ENCODE results near the gene CACNA1F. TPM values are rescaled to one million over a fixed set of nuclear protein-coding genes. Genes with fewer than 3 reads are reported as not detected.

Gene CACNA1F
- not detected for polyA plus RNA-seq (2013, experiment 1 of 2; ENCODE audit: insufficient read length)
- not detected for polyA plus RNA-seq (2013, experiment 2 of 2; ENCODE audit: insufficient read length)

DNA sequence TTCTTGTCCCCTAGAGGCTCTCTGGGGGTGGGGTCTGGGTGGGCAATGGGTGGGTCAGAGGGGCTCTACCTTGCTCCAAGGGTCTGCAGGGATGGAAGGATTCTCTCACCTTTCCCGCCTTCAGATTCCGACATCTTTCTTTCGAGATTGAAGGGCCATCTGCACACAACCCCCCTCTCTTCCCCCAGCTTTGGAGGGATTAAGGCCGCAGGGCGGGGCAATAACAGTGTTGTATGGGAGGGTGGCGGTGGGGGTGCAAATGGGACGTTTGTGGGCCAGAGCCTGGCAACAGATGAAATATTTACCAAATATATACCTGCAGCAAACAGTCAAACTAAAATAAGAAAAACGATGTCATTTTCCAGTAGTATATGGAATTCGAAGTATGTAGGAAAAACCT lies at the start of gene CACNA1F:
CACNA1F (minus strand) TSS at position 165 of the 400 bp plus-strand sequence; CDS start at position 134, 31 bp downstream.
- DNase-seq: no peak

DNA sequence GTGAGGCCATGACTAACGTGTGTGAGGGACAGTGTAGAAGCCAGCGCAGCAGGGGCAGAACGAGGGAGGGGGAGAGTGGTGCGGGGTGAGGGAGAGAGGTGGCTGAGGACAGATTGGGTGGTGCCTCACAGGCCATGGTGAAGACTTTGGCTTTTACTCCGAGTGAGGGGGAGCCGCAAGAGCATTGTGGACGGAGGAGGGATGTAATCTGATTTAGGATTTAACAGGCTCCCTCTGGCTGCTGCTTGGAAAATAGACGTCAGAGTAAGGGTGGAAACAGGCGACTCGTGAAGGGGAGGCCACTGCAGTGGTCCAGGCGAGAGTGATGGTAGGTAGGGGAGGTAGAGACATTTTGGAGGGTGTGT lies 49.5 kb upstream of the CACNA1F start:
- peak; percentile 34 for DNase-seq

DNA sequence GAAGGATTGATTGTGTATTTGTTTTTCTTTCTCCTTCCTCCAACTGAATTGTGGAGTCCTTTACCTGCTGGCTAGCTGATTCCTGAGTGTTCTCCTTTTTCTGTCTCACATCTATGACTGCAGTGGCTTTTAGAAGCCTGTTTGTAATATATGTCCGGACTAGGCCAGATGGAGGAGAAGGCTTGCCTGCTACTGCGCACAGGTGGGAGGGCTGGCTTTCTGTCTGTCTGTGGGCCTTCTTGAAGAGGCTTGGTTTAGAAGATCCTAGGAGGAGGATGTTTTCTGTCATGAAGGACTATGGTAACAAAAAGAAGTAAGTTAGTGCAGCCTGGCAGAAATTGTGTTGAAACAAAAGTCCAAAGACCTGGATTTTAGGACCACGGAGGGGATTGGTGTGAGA lies 44.9 kb upstream of the CACNA1F start:
- DNase-seq: no peak

DNA sequence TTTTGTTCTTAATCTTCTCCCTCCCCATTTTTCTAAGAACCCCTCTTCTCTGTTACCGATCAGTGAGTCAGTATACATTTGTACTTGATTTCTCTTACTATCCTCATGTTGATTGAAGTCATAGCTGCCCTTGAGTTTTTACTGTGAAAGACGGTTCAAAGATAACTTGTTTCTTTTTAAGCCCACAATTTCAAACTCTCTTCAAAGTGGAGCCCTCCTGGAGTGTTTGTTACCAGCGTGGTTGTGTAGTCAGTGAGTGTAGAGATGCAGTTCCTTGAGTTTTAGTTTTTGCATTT lies 44.3 kb upstream of the CACNA1F start:
- DNase-seq: no peak

DNA sequence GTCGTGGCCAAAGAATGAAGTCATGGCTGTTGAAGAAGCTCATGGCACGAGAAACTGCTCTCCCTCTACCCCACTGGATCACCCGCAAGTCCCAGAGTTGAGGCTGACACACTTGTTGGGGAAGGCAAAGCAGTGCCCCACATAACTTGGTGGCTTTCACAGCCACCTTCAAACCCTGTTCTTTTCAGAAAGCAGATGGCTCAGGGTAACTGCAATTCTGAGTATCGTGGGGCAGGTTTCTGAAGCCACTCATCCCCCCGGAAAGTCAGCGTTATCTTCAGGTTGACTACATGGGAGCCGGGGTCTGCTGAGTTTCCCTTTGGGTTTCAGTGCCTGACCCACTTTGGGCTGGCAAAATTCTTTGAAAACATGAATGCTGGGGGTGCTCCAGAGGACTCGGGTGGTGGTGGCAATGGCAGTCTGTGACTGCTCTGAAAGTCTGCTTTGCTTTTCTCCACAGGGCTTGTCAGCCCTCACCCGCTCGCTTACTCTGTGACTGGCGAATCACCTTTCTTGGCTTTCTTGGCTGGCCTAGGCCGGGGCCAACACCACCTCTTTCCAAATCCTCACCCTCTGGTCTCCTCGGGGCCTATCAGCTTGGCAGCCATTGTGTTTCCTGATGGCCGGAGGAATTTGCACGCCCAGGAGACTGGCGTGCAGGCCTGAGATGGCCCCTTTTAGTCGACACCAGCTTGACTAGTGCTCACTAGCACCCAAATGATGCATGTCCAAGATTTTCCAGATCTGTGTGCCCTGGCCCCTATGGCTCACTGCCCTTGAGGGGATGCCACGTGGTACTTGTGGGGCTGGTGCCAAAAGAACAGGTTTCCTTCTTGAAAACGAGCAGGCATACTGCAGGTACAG lies 43.8 kb upstream of the CACNA1F start:
- DNase-seq: no peak

DNA sequence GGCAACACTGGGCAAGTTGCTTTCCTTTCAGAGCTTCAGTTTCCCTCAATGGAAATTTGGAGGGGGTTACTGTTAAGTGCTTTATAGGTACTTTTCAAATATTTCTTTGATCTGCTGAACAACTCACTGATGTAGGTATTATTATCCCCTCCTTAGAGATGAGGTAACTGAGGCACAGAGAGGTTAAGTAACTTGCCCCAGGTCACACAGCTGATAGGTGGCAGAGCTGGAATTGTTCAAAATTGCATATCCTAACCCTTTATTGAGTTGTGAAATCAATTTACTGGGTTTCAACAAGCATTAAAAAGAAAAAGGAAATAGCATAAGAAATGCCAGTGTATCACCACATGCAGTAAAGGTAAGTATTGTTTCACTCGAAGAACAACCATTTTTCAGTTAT lies 43.1 kb upstream of the CACNA1F start:
- DNase-seq: no peak

DNA sequence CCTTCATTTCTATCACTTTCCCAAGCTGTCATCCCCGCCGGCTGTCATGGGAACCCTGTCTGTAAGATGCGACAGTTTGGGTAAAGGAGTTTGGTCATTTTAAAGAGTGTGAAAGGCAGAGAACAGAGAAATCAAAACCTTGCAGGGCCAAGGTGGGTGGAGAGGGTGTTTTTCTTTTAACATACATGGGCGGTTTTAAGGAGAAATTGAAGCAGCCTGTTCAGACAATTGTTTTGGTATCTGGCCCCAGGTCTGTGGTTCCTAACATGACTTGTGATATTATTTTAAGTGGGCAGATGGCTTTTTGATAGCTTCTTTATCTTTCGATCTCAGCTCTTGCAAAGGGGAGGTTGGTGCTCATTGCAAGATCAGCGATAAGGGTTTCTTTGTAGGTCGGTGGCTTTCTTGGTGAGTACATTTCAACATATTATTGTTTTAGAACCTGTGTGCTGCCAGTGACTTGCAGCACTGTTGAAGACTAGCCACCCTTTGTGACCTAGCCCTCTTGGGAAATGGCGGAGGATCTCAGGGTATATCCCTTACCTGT lies 40.1 kb upstream of the CACNA1F start:
- no peak for DNase-seq

DNA sequence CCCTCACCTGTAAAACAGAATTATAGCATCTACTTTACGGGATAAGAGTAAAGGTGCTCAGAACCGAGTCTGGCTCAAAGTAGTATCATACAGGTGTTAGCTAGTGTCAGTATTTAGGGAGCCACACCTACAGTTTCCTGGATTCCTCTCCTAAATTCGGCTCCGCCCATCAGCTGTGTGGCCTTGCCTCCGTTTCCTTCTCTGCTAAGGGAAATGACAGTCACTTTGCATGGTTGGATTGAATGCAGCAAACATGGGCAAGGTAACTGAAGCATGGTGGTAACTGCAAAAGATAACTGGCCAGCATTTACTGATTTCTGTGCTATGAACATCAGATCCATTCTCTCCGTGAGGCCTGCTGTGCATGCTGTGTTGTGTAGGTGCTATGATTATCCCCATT lies 39.3 kb upstream of the CACNA1F start:
- DNase-seq: no peak

DNA sequence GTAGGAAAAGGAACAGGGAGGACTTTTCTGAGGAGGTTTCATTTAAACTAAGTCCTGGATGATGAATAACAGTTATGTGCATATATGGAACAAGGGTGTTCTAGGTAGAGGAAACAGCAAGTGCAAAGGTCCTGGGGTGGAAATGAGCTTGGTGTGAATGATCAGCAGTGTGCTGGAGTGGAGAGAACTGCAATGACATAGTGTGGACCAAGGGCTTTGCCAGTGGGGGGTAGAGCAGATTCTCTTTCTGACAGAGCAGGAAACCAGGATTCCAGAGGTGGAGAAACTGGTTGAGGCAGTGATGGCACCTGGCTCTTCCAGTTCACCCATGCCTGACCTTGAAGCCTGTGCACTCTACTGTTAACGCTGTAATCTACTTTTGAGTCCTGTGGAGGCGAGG lies 38.2 kb upstream of the CACNA1F start:
- no peak for DNase-seq

DNA sequence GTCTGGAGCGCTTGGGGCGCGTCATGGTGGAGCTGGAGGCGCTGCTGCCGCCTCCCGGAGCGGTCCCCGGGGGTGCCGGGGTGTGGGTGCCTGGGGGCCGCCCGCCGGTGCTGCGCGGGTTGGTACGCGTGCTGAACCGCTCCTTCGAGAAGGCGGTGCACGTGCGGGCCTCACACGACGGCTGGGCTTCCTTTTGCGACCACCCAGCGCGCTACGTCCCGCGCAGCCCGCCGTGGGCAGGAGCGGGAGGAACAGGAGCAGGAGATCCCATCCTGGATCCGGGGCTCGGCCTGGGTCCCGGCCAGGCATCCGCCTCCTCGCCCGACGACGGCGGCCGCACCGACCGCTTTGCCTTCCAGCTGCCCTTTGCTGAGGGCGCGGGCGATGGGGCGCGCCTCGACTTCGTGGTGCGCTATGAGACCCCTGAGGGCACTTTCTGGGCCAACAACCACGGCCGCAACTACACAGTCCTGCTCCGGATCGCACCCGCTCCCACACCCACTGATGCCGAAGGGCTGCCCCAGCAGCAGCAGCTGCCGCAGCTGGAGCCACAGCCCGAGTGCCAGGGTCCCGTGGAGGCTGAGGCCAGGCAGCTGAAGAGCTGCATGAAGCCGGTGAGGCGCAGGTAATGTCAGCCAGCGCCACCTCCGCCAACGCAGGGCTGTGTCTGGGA lies 37.2 kb upstream of the CACNA1F start:
- DNase-seq: no peak

DNA sequence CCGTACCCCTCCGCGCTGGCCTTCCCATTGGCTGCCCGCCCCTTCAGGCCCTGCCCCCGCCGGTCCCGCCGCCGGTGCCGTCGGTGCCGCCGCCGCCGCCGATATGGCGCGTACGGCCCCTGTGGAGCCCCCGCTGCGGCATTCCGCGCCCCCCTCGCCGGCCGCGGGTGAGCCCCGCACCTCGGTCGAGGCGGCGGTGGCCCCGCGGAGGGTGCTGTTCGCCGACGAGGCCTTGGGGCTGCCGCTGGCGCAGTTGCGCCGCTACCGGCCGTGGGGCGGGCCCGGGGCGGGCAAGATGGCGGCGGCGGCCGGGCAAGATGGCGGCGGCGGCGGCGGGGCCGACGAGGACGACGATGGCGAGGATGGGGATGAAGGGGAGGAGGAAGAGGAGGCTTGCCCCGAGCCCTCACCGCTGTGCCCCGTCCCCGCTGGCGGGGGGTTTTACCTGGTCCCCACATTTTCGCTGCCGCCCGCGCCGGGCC lies 36.7 kb upstream of the CACNA1F start, which contains the start of gene PPP1R3F:
PPP1R3F (plus strand) TSS at position 27 of the 482 bp plus-strand sequence; CDS start at position 104, 77 bp downstream.
- no peak for DNase-seq

DNA sequence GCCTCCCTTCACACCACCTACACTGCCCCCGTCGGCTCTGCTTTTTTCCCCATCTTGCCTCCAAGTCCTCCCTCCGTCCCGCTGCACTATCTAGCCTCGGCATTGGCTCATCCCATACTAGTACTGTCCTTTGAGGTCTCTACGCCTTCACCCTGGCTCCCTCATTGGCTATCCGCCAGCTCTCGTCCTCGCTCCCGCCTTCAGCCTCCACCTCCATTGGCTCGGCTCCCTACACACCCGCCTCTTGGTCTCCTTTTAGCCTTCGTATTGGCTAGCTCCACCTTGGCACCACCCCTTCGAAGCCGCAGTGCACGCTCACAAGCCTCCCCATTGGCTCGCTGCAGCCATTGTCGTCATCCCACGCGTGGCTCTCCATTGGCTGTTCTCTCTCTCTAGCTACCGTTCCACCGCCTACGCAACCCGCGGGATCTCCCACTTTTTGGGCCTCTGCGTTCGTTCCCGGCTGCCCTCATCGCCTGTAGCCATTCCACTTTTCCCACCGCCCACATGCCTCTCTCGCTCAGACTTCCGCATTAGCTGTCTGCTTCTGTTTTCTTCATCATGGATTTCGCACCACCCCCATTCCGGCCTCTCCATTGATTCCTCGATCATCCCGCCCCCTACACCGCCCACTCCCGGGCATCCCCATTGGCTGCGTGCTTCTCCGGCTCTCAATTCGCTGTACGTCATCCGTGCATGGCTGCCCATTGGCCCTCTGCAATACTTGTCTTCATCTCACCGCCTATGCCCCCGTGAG lies 36.0 kb upstream of the CACNA1F start:
- peak; percentile 99 for DNase-seq

DNA sequence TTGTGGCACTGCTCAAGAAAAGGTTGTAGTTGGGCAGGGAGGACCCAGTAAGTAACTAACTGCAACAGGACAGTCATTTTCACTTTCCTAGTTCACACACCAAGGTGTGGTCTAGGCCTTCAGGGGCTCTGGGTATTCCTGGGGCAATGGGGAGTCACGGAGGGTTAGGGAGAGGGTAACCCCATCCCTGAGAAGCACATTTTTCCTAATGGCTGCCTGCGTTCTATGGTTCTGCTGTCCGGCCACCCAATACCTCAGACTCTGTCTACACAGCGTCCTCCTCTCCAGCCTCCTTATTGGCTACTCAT lies 35.5 kb upstream of the CACNA1F start:
- DNase-seq: no peak

DNA sequence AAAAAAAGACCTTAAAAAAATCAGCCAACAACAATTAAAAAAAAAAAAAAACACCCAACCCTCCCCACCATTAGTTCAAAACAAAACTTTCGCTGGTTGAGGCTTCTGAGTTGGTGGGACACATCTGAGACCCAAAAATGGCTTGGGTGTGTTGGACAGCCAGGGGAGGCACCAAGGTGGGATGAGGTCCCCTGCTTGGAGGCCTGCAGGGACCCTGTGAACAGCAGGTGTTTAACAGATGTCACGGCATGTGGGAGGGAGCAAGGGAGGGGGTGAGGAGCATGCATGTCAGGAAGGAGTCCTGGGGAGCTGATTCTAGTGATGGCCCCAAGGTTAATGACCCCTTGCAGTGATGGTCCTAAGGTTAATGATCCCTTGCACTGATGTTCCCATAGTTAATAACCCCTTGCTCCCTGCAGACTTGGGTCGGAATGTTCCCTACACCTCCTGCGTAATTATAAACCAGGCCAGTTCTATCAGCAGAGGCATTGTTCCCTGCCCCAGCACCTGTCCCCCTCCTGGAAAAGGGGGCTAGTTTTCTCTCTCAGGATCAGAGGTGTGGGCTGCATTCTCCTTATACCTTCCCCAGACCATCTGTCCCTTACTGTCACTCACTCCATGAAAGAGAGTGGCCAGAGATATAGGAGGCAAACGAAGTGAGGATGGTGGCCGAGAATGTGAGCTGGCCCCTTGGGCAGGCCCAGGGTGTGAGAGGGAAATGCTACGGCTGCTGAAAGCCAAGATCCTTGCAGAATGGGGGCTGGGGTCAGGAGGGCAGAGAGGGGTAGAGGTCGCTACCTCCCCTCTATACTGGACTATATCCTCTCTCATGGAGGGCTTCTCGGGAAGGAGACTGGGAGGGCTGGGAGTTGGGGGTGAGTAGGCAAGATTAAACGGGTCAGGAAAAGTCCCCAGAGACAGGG lies 33.6 kb upstream of the CACNA1F start:
- DNase-seq: no peak

DNA sequence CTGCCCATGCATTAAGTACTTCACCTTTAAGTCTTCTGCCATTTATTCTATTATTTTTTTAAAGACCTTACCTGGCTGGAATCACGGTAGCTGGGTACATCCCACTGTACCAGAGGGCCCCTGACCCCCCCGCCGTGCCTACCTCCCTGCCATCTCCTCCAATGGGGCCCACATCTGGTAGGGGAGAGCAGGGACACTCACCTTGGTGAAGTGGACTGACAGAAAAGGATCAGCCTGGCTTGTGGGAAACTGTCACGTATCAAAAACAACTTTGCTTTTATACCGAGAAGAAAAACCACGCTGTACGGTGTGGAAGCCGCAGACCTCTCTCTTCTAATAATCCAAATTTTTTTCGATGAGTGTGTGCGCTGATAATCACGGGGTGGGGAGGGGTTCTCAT lies 31.3 kb upstream of the CACNA1F start, which contains the start of gene FOXP3:
FOXP3 (minus strand) TSS at position 251 of the 400 bp plus-strand sequence. CDS start 6,205 bp downstream, outside the sequence.
- no peak for DNase-seq

DNA sequence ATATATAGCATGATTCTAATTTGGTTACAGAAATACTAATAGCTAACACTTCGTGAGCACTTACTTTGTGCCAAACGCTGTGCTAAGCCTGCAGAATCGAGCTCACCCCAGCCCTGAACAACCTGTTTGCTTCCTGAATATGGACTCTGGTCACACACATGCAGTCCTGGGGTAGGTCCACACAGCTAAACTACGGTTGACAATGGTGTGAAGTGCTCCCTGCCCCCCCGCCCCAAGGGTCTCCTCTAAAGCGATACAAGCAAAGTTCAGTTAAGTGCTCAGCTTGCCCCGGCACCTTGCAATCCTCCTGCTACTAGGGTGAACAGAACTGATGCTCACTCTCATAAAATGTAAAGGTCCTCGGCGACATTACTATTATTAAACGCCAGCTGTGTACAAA lies 30.5 kb upstream of the CACNA1F start:
- DNase-seq: no peak

DNA sequence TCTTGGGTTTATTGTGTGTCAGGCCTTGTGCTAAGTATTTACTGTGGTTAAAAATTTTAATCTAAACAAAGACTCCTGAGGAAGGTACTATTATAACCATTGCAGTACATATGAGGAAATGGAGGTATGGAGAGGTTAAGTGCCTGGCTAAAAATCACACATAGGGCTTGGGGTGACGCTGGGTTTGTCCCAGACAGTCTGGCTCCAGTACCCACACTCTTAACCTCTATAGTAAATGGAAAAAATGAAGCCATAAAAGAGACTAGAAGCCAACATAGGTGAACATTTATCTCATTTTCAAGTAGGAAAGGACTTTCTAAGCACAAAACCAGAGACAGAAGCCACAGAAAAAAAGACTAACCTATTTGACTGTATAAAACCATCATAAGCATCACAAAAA lies 29.5 kb upstream of the CACNA1F start:
- DNase-seq: no peak

DNA sequence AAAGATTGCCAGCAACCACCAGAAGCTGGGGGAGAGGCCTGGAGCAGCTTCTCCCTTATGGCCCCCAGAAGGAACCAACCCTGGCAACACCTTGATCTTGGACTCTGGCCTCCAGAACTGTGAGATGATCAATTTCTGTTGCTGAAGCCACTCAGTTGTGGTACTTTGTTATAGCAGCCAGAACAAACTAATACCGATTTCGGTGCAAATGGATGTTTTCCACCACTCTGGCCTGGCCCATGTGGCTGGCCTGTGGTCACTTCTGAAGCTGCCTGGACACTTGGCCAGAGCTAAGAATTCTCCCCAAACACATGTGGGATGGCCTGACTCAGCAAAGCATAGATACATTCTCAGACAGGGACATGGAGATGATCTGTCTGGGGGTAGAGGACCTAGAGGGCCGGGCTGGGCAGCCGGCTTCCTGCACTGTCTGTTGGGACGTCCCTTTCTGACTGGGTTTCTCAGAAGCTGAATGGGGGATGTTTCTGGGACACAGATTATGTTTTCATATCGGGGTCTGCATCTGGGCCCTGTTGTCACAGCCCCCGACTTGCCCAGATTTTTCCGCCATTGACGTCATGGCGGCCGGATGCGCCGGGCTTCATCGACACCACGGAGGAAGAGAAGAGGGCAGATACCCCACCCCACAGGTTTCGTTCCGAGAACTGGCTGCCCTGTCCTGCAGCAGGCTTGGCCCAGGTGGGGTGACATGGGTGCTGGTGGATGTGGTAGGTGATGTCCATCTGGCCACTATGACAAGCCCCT lies 27.3 kb upstream of the CACNA1F start:
- DNase-seq: no peak

DNA sequence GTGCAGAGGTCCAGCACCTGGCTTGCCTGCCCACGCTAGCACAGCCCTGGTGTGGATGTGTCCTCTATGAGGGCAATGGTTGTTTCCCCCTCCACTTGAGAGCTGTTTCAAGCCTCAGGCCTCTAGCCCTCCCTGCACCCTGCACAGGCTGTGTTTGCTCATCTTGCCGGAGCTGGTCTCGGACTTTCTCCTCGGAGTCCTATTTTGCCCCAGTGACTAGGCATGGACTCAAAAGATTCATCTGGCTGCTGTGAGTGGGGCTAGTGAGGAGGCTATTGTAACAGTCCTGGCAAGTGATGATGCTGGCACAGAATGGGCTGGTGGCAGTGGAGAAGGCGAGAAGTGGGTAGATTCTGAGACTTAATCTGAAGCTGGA lies 25.6 kb upstream of the CACNA1F start:
- no peak for DNase-seq

DNA sequence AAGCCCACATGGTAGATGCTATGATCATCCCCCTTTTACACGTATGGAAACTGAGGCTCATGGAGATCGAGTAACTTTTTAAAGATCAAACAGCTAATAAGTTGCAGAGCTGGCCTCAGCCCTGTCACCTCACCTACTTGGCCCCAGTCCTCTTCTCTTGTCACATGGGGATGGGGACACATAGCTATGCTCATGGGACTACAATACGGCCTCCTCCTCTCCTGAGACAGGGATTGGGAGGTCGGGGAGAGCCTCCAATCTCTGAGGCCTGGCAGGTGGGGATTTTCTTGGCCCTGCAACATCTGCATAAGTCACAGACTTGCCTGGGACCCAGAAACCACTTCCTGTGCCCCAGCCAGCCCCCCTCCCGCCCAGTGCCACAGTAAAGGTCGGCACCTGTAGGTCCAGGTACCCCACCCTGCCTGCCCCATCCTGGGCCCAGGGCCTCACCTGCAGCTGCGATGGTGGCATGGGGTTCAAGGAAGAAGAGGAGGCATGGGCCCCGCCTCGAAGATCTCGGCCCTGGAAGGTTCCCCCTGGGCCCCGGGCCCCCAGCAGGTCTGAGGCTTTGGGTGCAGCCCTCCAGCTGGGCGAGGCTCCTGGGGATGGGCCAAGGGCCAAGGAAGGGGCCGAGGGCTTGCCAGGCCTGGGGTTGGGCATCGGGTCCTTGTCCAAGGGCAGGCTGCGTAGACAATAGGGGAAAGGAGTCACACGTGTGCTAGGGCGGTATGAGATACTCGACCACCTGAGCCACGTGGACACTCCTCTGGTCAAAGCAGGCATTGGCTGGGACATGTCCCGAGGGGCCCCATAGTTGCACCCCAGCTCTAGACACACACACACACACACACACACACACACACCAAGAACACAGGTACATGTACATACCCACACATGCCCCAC lies 25.0 kb upstream of the CACNA1F start:
- no peak for DNase-seq
